Naive thymus-derived CD8-positive, alpha-beta T cell (primary cell): Measurements from ENCODE around the gene PTGES3. TPM values are rescaled to one million over a fixed set of nuclear protein-coding genes. Genes with fewer than 3 reads are reported as not detected.
"Not testable (repeated sequence)": the region's sequence is repeated elsewhere in the genome, so short reads cannot be mapped to it uniquely, and the experiment has no call there.

Experiments
- ATAC-seq, 2 donors: fragments of 150-1000 bp; cut with Tn5 transposase in 1 of 2; sonication (Bioruptor Pico), chemical (Tn5 transposase) in 1 of 2; 1 replicate in 1 of 2; 2 replicates in 1 of 2; pipeline ENCODE4 v1.10.0; 2021; ENCODE audit warnings: mild to moderate bottlenecking in 2 of 2, moderate library complexity in 2 of 2
- POLR2A ChIA-PET: fragments of 350-600 bp; sonication (Branson Sonifier 250); formaldehyde crosslinking; loops from one replicate; lab custom pipeline; 2021; ENCODE audit warnings: antibody characterized with exemption; lab: Charles Lee
- DNase-seq, 10 donors: peaks; one replicate each; pipeline versions ENCODE4 v3.0.0 to v3.0.0-alpha.2; 2020 to 2022
- H3K27ac Mint-ChIP-seq, 10 donors: one replicate each; pipeline ENCODE4 v1.8.0; 2020 to 2022; ENCODE audit warnings: mild to moderate bottlenecking in 10 of 10, mixed read lengths in 10 of 10, moderate library complexity in 4 of 10, inconsistent platforms in 1 of 10
- H3K27me3 Mint-ChIP-seq, 5 donors: one replicate each; pipeline ENCODE4 v1.8.0; 2021 to 2022; ENCODE audit warnings: mixed read lengths in 5 of 5
- H3K36me3 Mint-ChIP-seq, 3 donors: one replicate each; pipeline ENCODE4 v1.8.0; 2020 to 2022; ENCODE audit warnings: mixed read lengths in 3 of 3, mild to moderate bottlenecking in 2 of 3, inconsistent platforms in 1 of 3
- H3K4me1 Mint-ChIP-seq, 4 donors: one replicate each; pipeline ENCODE4 v1.8.0; 2021 to 2022; ENCODE audit warnings: mixed read lengths in 4 of 4
- H3K4me3 Mint-ChIP-seq, 10 donors: one replicate each; pipeline ENCODE4 v1.8.0; 2020 to 2022; ENCODE audit warnings: mild to moderate bottlenecking in 10 of 10, mixed read lengths in 10 of 10, moderate library complexity in 6 of 10, inconsistent platforms in 1 of 10
- H3K9me3 Mint-ChIP-seq, 9 donors: one replicate each; pipeline ENCODE4 v1.8.0; 2020 to 2022; ENCODE audit warnings: mixed read lengths in 9 of 9, mild to moderate bottlenecking in 3 of 9, inconsistent platforms in 1 of 9, moderate library complexity in 1 of 9
- polyA plus RNA-seq, 3 donors: library from polyadenylated mRNA; unstranded; fragments of 300-500 nt; fragmentation: Illumina TruSeq; gene quantifications; one replicate each; pipeline ENCODE4 v1.2.3, GENCODE V29; 2021
- total RNA-seq, 8 experiments: library from RNA in 2 of 8; stranded (reverse) in 2 of 8; gene quantifications; one replicate each; pipeline ENCODE4 v1.2.3 and lab custom pipeline; 2021 to 2026

The PTGES3 gene
- total and polyA plus RNA-seq, 5 experiments from 2014 or later: 179 to 236 (median 229) TPM

DNA sequence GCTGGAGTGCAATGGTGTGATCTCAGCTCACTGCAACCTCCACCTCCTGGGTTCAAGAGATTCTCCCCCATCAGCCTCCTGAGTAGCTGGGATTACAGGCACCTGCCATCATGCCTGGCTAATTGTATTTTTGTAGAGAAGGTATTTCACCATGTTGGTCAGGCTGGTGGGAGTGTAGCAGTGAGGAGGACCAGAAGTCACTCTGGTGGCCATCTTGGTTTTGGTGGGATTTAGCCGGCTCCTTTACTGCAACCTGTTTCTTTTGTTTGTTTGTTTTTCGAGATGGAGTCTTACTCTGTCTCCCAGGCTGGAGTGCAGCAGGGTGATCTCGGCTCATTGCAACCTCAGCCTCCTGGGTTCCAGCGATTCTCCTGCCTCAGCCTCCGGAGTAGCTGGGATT is 16.4 kb upstream of the PTGES3 start:
- not testable (repeated sequence) for H3K27me3 Mint-ChIP-seq, H3K9me3 Mint-ChIP-seq, H3K36me3 Mint-ChIP-seq, H3K4me3 Mint-ChIP-seq, H3K4me1 Mint-ChIP-seq, DNase-seq, ATAC-seq
- POLR2A ChIA-PET: interaction anchor here (0.9 kb wide), 1 partner anchor 24 kb away, joined by 7 read pairs; no protein-coding TSS in a partner anchor
- peak overlapping the region in 1 of 10 donors; percentile 41 for H3K27ac Mint-ChIP-seq

DNA sequence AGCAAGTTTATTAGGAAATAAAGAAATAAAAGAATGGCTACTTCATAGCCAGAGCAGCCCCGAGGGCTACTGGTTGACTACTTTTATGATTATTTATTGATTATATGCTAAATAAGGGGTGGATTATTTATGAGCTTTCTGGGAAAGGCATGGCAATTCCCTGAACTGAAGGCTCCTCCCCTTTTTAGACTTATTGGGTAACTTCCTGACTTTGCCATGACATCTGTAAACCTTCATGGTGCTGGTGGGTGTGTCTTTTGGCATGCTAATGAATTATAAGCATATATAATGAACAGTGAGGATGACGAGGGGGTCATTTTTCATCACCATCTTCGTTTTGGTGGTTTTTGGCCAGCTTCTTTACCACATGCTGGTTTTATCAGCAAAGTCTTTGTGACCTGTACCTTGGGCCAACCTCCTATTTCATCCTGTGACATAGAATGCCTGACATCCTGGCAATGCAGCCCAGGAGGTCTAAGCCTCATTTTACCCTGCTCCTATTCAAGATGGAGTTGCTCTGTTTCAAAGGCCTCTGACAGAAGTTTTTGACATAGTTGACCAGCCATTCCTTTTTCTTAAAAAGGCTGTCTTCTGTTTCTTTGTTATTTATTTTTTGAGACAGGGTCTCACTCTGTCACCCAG is 11.1 kb upstream of the PTGES3 start:
- Mint-ChIP-seq H3K9me3 (no peaks in the 10 kb centered on the region), H3K4me3 (no peak overlapping the region), H3K4me1 (peaks cover 0 to 6% (median 2%) of the 10 kb centered on the region in 4 donors), H3K27ac (no peak overlapping the region), H3K36me3 (no peaks in the 10 kb centered on the region), H3K27me3 (peaks cover 0 to 3% (median 0%) of the 10 kb centered on the region in 5 donors)
- DNase-seq (no peak), ATAC-seq (no peak)
- POLR2A ChIA-PET: interaction anchor here (0.6 to 1.8 kb wide), 4 partner anchors 11 to 44 kb away, joined by 4 to 8 read pairs (median 5); partner anchors contain the start of genes NACA and PTGES3

DNA sequence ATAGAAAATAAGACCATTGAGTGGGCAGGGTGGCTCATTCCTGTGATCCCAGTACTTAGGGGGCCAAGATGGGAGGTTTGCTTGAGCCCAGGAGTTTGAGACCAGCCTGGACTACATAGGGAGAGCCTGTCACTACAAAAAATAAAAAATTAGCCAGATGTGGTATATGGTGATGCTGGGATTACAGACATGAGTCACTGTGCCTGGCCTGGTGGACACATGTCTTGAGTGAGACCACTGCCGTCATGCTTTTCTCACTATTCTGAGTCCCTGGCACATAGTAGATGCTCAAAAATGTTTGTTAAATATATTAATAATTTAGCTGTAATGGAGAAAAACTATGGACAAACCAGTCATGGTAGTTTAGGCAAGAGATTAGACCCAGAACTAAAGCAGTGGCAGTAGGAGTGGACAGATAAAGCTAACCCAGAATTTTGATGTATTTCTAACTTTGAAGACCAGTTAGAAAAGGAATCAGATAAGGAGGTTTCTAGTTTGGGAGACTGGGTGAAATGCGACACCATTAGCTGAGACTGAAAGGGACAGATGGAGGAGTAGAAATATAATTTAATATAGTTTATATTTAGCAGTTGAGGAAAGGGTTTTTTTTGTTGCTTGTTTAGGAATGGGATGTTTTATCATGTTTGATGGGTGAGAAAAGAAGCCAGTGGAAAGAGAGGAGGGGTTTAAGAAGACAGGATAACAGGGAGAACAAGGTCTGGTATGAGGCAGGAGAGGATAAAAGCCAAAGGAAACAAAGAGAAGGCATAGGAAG is 7.4 kb upstream of the PTGES3 start:
- no peak for DNase-seq
- Mint-ChIP-seq H3K27ac (peak overlapping the region in 2 of 10 donors; percentile 49 to 68), H3K9me3 (no peaks in the 10 kb centered on the region), H3K4me1 (peaks cover 0 to 2% (median under 1%) of the 10 kb centered on the region in 4 donors), H3K27me3 (no peaks in the 10 kb centered on the region), H3K4me3 (no peak overlapping the region), H3K36me3 (no peaks in the 10 kb centered on the region)
- POLR2A ChIA-PET: interaction anchor here (1.0 kb wide), 1 partner anchor 30 kb away, joined by 3 read pairs; the partner anchor contains the start of gene NACA
- ATAC-seq: no peak

DNA sequence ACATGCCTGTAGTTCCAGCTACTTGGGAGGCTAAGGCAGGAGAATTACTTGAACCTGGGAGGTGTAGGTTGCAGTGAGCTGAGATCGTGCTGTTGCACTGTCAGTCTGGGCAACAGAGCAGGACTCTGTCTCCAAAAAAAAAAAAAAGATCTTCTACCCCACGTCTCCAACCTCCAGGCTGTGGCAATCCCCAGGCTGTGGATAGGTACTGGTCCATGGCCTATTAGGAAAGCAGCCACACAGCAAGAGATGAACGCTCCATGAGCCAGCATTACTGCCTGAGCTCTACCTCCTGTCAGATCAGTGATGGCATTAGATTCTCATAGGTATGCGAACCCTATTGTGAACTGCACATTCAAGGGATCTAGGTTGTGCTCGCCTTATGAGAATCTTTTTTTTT is 6.1 kb upstream of the PTGES3 start:
- Mint-ChIP-seq H3K4me1 (peaks cover 0 to 4% (median 2%) of the 10 kb centered on the region in 4 donors), H3K9me3 (no peaks in the 10 kb centered on the region), H3K27me3 (no peaks in the 10 kb centered on the region), H3K27ac (no peak overlapping the region), H3K4me3 (no peak overlapping the region), H3K36me3 (no peaks in the 10 kb centered on the region)
- DNase-seq: no peak
- no peak for ATAC-seq
- POLR2A ChIA-PET: interaction anchor here (0.6 to 0.7 kb wide), 2 partner anchors 56 to 57 kb away, joined by 4 to 5 read pairs; no protein-coding TSS in a partner anchor

DNA sequence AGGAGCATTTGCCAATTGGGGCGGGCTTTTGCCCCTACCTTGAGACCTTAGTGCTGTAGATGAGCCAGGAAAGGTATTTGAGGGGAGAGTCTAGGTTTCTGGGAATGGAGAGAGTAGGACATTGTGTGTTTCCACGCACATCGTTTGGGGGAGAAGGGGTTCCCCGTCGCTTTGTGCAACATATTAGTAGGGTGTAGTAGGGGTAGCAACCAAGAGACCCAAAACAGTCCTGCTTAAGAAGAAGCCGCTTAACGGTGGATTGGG is 694 bp upstream of the PTGES3 start:
- H3K36me3 Mint-ChIP-seq: peaks cover 0 to 23% (median 0%) of the 10 kb centered on the region in 3 donors
- peaks cover 18 to 39% (median 34%) of the 10 kb centered on the region in 4 donors for H3K4me1 Mint-ChIP-seq
- ATAC-seq: peak; percentile 3 to 4

DNA sequence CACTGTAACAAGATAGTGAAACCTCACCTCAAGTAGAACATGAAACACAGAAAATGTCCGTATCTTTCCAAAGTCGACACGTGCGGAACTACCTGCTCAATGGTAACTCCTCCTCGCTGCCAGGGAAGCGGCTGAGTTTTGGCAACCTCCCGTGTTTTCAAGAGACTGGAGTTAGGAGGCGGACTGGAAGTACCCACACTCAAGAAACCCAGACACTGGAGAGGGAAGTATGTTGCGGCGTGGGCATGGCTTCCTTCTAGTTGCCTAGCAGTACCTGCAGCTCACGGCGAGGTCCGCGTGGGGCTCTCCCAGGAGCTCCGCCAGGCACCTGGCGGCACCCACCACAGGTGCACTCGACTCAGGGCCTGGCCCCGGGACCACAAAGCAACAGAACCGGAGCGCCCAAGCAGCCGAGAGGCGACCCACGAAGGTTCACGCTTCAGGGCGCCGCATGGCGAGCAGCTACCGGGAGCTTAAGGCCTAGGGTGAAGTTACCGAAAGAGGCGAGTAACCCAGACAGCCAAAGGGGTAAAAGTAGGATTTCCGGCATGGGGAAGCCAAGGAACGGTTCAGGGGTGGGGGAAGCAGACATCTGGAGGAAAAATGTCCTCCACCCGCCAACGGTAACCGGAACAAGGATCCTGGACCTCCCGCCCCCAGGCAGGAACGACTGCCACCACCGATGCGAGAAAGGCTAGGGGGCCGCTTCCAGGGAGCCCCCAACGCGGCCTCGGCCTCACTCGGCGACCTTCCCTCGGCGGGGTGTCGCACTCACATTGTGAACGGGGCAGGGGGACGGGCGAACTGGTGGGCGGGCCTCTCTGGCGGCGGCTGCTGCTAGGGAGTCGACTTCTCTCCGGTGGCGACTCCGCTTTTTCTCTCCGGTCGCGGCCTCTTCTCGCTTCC is 608 bp downstream of the PTGES3 start:
- H3K36me3 Mint-ChIP-seq: peaks cover 0 to 27% (median 0%) of the 10 kb centered on the region in 3 donors
- H3K27ac Mint-ChIP-seq: peak overlapping the region; percentile 97 to 100 (median 98)
- DNase-seq: peak; percentile 46 to 81 (median 64)
- peak overlapping the region; percentile 94 to 100 (median 99) for H3K4me3 Mint-ChIP-seq
- H3K4me1 Mint-ChIP-seq: peaks cover 18 to 48% (median 40%) of the 10 kb centered on the region in 4 donors
- no peaks in the 10 kb centered on the region for H3K9me3 Mint-ChIP-seq
- POLR2A ChIA-PET: interaction anchor here (0.5 to 7.7 kb wide), 31 partner anchors 11 to 1054 kb away, joined by 3 to 218 read pairs (median 4); partner anchors contain the start of genes ATP5F1B, BAZ2A, NAB2 and NACA
- ATAC-seq: peak; percentile 52 to 58
- H3K27me3 Mint-ChIP-seq: peaks cover 0 to 2% (median 0%) of the 10 kb centered on the region in 5 donors

More for the DNA sequence above, 694 bp upstream of the PTGES3 start:
- H3K4me3 Mint-ChIP-seq: peak overlapping the region; percentile 94 to 100 (median 99)
- POLR2A ChIA-PET: interaction anchor here (0.5 to 7.7 kb wide), 29 partner anchors 10 to 1053 kb away, joined by 3 to 218 read pairs (median 5); partner anchors contain the start of genes ATP5F1B, BAZ2A, NACA and NEMP1
- no peaks in the 10 kb centered on the region for H3K9me3 Mint-ChIP-seq
- H3K27ac Mint-ChIP-seq: peak overlapping the region; percentile 97 to 100 (median 98)
- no peak for DNase-seq
- H3K27me3 Mint-ChIP-seq: peaks cover 0 to 2% (median 0%) of the 10 kb centered on the region in 5 donors

DNA sequence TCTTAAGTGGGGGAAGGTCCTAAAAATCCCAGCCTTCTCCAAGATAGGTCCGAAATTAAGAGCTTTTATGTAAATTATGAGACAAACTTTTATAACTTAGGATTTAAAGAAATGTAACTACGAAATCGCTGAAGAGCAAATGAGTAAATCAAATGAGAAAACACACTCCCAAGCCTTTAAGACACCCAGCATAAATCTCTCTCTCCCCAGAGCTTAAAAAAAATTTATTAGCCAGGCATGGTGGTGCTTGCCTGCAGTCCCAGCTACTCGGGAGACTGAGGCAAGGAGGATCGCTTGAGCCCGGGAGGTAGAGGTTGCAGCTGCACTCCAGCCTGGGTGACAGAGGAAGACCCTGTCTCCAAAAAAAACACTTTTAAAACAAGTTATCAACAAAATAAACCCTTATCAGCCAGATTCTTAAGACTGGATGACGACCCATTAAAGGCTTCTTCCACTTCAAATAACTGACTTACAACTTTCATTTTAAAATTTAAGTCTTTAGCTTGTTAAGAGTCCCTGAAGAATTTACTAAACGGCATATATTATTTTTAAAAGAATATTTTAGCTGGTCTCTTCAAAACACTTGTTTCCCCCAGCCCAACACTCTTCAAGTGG is 3.2 kb downstream of the PTGES3 start:
- ATAC-seq: no peak
- POLR2A ChIA-PET: interaction anchor here (0.7 to 7.7 kb wide), 9 partner anchors 9 to 378 kb away, joined by 4 to 218 read pairs (median 63); partner anchors contain the start of genes ATP5F1B, BAZ2A, IL23A and NACA
- peak in 2 of 10 donors; percentile 25 to 29 for DNase-seq
- Mint-ChIP-seq H3K36me3 (peaks cover 0 to 42% (median 4%) of the 10 kb centered on the region in 3 donors), H3K27me3 (peaks cover 0 to 2% (median 0%) of the 10 kb centered on the region in 5 donors), H3K27ac (peak overlapping the region; percentile 90 to 100 (median 97)), H3K4me1 (peaks cover 23 to 65% (median 54%) of the 10 kb centered on the region in 4 donors), H3K9me3 (no peaks in the 10 kb centered on the region), H3K4me3 (peak overlapping the region; percentile 89 to 100 (median 99))

DNA sequence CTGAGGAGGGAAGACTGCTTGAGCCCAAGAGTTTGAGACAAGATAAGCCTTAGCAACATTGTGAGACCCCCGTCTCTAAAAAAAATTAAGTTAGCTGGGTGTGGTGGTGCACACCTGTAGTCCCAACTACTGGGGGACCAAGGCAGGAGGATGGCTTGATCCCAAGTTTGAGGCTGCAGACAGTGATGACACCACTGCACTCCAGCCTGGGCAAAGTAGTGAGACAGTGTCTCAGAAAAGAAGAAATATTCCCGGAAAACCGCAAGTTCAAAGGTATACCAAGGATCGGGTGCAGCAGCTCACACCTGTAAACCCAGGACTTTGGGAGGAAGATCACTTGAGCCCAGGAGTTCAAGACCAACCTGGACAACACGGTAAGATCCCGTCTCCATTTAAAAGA is 5.8 kb downstream of the PTGES3 start:
- peaks cover 24 to 79% (median 61%) of the 10 kb centered on the region in 4 donors for H3K4me1 Mint-ChIP-seq
- peaks cover 0 to 55% (median 4%) of the 10 kb centered on the region in 3 donors for H3K36me3 Mint-ChIP-seq
- POLR2A ChIA-PET: interaction anchor here (1.5 to 2.3 kb wide), 3 partner anchors 8 to 43 kb away, joined by 4 to 15 read pairs (median 5); partner anchors contain the start of gene NACA
- DNase-seq (no peak), ATAC-seq (no peak)
- no peaks in the 10 kb centered on the region for H3K27me3 Mint-ChIP-seq
- H3K4me3 Mint-ChIP-seq: peak overlapping the region; percentile 33 to 99 (median 66)
- H3K27ac Mint-ChIP-seq: peak overlapping the region; percentile 76 to 98 (median 88)
- H3K9me3 Mint-ChIP-seq: no peaks in the 10 kb centered on the region

DNA sequence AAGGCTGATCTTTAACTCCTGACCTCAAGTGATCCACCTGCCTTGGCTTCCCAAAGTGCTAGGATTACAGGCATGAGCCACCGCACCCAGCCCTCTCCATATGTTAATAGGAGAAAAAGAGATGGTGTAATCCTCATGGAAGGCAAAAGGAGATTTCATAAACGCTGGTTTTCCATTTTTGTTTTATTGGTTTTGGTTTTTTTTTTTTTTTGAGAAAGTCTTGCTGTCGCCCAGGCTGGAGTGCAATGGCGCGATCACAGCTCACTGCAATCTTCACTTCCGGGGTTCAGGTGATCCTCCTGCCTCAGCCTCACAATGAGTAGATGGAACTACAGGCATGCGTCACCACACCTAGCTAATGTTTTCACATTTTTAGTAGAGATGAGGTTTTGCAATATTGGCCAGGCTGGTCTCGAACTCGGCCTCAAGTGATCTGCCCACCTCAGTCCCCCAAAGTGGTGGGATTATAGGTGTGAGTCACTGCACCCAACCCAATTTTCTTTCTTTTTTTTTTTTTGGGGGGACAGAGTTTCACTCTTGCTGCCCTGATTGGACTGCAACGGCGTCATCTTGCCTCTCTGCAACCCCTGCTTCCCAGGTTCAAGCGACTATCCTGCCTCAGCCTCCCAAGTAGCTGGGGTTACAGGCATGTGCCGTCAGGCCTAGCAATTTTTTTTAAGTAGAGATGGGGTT is 8.1 kb downstream of the PTGES3 start:
- Mint-ChIP-seq H3K4me1 (peaks cover 25 to 83% (median 63%) of the 10 kb centered on the region in 4 donors), H3K4me3 (peak overlapping the region in 6 of 10 donors; percentile 6 to 56 (median 30))

DNA sequence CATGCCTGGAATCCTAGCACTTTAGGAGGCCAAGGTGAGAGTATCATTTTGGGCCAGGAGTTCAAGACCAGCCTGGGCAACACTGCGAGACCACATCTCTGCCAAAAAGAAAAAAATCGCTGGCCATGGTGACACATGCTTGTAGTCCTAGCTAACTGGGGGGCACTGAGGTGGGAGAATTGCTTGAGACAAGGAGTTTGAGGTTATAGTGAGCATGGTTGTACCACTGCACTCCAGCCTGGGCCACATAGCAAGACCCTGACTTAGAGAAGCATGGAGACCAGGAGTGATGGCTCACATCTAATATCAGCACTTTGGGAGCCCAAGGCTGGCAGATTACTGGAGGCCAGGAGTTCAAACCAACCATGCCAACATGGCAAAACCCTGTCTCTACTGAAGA is 9.2 kb downstream of the PTGES3 start:
- POLR2A ChIA-PET: interaction anchor here (7.5 kb wide), 1 partner anchor 8 kb away, joined by 71 read pairs; the partner anchor contains the start of gene PTGES3
- Mint-ChIP-seq H3K9me3 (no peaks in the 10 kb centered on the region), H3K4me1 (peaks cover 18 to 78% (median 58%) of the 10 kb centered on the region in 4 donors), H3K4me3 (peak overlapping the region in 7 of 10 donors; percentile 11 to 58 (median 39)), H3K27ac (peak overlapping the region; percentile 1 to 90 (median 72)), H3K27me3 (no peaks in the 10 kb centered on the region), H3K36me3 (peaks cover 0 to 47% (median 4%) of the 10 kb centered on the region in 3 donors)
- DNase-seq (no peak), ATAC-seq (no peak)

More for the DNA sequence above, 8.1 kb downstream of the PTGES3 start:
- Mint-ChIP-seq H3K9me3 (no peaks in the 10 kb centered on the region), H3K27ac (peak overlapping the region in 7 of 10 donors; percentile 46 to 83 (median 73)), H3K27me3 (no peaks in the 10 kb centered on the region), H3K36me3 (peaks cover 0 to 52% (median 4%) of the 10 kb centered on the region in 3 donors)
- POLR2A ChIA-PET: interaction anchor here (0.6 to 7.5 kb wide), 5 partner anchors 7 to 137 kb away, joined by 3 to 71 read pairs (median 4); partner anchors contain the start of genes BAZ2A, NACA and PTGES3
- DNase-seq (no peak), ATAC-seq (no peak)
